Activated CD8-positive, alpha-beta memory T cell treated with anti-CD3 and anti-CD28 coated beads, Interleukin-2, amount 50 U/mL, for 48 hours (primary cell): ENCODE results near the gene PAGE3.

Experiments
- DNase-seq: peaks from one replicate; pipeline ENCODE4 v3.0.0-alpha.2; 2020

Gene PAGE3, protein sequence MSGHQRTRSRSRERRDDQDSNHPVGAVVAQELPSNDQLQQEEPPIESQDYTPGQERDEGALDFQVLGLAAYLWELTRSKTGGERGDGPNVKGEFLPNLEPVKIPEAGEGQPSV

GRCh38 chrX:55264816-55265215 is at the start of gene PAGE3:
TSS of gene PAGE3 (minus strand) at chrX:55264916. CDS start at chrX:55263903, 1,013 bp downstream.
- DNase-seq: no peak

GRCh38 chrX:55312655-55313054 is 47.9 kb upstream of the PAGE3 start:
- no peak for DNase-seq

DNA sequence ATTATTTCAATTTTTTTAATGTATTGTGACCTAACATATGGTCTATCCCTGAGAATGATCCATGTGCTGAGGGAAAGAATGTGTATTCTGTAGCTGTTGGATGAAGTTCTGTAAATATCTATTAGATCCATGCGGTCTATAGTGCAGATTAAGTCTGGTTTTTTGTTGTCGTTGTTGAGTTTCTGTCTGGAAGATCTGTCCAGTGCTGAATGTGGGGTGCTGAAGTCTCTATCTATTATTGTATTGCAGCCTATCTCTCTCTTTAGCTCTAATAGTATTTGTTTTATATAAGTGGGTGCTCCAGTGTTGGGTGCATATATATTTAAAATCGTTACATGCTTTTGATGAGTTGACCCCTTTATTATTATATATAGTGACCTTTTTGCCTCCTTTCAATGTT is 26.2 kb upstream of the PAGE3 start:
- DNase-seq: no peak

- no peak for DNase-seq
These were observed 15.1 kb upstream of the PAGE3 start for GRCh38 chrX:55279832-55280231.

- no peak for DNase-seq
These were observed 3.9 kb downstream of the PAGE3 start for GRCh38 chrX:55260806-55261205.

- no peak for DNase-seq
These were observed 11.2 kb downstream of the PAGE3 start for GRCh38 chrX:55253528-55253927.

DNA sequence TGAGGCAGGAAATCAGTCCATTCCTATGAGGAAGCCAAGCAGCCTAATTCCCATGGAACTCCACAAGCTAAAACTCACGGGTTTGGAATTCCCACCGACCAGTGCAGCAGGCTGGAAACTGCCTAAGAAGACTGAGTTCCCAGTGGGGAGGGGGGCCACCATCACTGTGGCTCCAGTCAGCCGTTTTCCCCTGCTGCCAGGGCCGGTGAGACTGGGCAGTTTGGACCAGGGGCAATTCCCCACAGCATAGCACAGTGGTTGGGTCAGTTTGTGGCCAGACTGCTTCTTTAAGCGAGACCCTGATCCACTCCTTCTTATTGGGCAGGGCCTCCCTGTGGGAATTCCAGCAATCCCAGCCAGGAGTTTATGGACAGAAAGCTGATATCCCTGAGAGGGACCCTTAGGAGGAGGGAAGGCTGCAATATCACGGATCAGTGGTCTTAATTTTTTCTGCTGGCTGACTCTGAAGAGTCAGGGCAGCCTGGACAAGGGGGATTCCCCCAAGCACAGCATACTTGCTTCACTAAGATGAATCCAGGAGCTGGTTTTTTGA is 23.9 kb downstream of the PAGE3 start:
- DNase-seq: no peak

GRCh38 chrX:55220119-55220794 is 44.5 kb downstream of the PAGE3 start, which contains the start of gene PAGE5:
TSS of gene PAGE5 (plus strand) at chrX:55220346. CDS start at chrX:55221383, 1,037 bp downstream.
- no peak for DNase-seq

DNA sequence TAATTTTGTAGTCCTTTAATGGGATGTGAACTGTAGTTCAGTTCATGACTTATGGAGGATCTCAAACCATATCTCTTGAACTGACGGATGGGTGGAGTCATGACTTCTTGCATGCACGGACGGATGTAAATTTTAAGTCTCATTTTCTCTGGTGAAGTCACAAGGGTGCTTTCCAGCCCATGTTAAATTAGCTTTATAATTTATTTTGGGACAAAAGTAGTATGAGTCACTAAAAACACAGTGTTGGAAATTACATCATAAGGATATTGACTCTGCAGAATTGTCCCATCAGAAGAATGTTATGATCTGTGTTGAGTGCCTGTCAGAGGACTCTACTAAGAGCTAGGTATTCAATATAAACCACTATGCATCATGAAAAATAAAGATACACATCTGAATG is 51.3 kb downstream of the PAGE3 start:
- DNase-seq: no peak

GRCh38 chrX:55210931-55211677 is 53.6 kb downstream of the PAGE3 start:
- no peak for DNase-seq
